Hepatocyte (in vitro differentiated cells): Measurements from ENCODE around the gene SHISA3. TPM values are rescaled to one million over a fixed set of nuclear protein-coding genes. Genes with fewer than 3 reads are reported as not detected.

ENCODE experiments used
- DNase-seq: peaks from one replicate; pipeline ENCODE4 v3.0.0-alpha.2; 2016; ENCODE audit warnings: low spot score
- H2AFZ ChIP-seq: fragments of 200-600 bp; sonication (generic); 2 replicates; pipeline ENCODE4 v1.6.0; 2016; ENCODE audit warnings: antibody characterized with exemption, mild to moderate bottlenecking
- H3K27ac ChIP-seq: fragments of 200-600 bp; sonication (generic); 2 replicates; pipeline ENCODE4 v1.5.1; 2016; ENCODE audit warnings: mild to moderate bottlenecking
- H3K27me3 ChIP-seq: fragments of 200-600 bp; sonication (generic); 2 replicates; pipeline ENCODE4 v1.6.1; 2016
- H3K36me3 ChIP-seq: fragments of 200-600 bp; sonication (generic); replicated peaks from 2 replicates; pipeline ENCODE4 v1.5.1; 2016; ENCODE audit warnings: low read depth; ENCODE audit not compliant: insufficient read depth
- H3K4me1 ChIP-seq: fragments of 200-600 bp; sonication (generic); 2 replicates; pipeline ENCODE4 v1.5.1; 2016; ENCODE audit warnings: mild to moderate bottlenecking, moderate library complexity; ENCODE audit not compliant: insufficient read depth
- H3K4me2 ChIP-seq: fragments of 200-600 bp; sonication (generic); 2 replicates; pipeline ENCODE4 v1.6.0; 2016
- H3K4me3 ChIP-seq: fragments of 200-600 bp; sonication (generic); 2 replicates; pipeline ENCODE4 v1.5.1; 2016; ENCODE audit warnings: mild to moderate bottlenecking
- H3K79me2 ChIP-seq: fragments of 200-600 bp; sonication (generic); 2 replicates; pipeline ENCODE4 v1.6.0; 2017; ENCODE audit warnings: mild to moderate bottlenecking
- H3K9me2 ChIP-seq: fragments of 200-600 bp; sonication (generic); replicated peaks from 2 replicates; pipeline ENCODE4 v1.6.0; 2017; ENCODE audit warnings: mild to moderate bottlenecking; ENCODE audit not compliant: insufficient read depth
- H3K9me3 ChIP-seq: fragments of 200-600 bp; sonication (generic); 2 replicates; pipeline ENCODE4 v1.5.1; 2016; ENCODE audit warnings: low read depth, mild to moderate bottlenecking
- H4K20me1 ChIP-seq: fragments of 200-600 bp; sonication (generic); 2 replicates; pipeline ENCODE4 v1.6.0; 2016; ENCODE audit warnings: mild to moderate bottlenecking; ENCODE audit not compliant: insufficient read depth, poor library complexity, severe bottlenecking
- CTCF ChIP-seq: fragments of 200-600 bp; sonication (generic); IDR thresholded peaks from 2 replicates; pipeline ENCODE4 v1.5.1; 2016; ENCODE audit warnings: antibody characterized with exemption, mild to moderate bottlenecking; ENCODE audit not compliant: poor library complexity
- EZH2 ChIP-seq: fragments of 200-600 bp; sonication (generic); IDR thresholded peaks from 2 replicates; pipeline ENCODE4 v1.6.1; 2016; ENCODE audit warnings: antibody characterized with exemption, mild to moderate bottlenecking, borderline replicate concordance
- EZH2phosphoT487 ChIP-seq: fragments of 200-600 bp; sonication (generic); IDR thresholded peaks from one replicate; pipeline ENCODE4 v1.6.1; 2018; ENCODE audit warnings: antibody characterized with exemption, mild to moderate bottlenecking, low read depth, moderate library complexity; ENCODE audit not compliant: unreplicated experiment, severe bottlenecking
- WGBS: methylation state at CpG from one replicate; pipeline ENCODE4 v1.1.6; 2016; ENCODE audit warnings: low lambda C conversion rate; ENCODE audit errors: missing lambda C conversion rate; 5-methylcytosine and 5-hydroxymethylcytosine counted together
- polyA plus RNA-seq: library from polyadenylated mRNA; unstranded; fragments of >200 nt; fragmentation: Nextera tagmentation; extraction: Ambion mirVana; gene quantifications from 2 replicates; pipeline ENCODE4 v1.2.1, GENCODE V29; 2016
- total RNA-seq: library from RNA; depleted of rRNA; stranded (reverse); fragments of >200 nt; gene quantifications from 2 replicates; pipeline ENCODE4 v1.2.3, GENCODE V29; 2014

The SHISA3 gene
- total and polyA plus RNA-seq, 2 experiments from 2014 or later: 0.17 TPM; not detected in 1

- H3K4me1 ChIP-seq: peaks cover 27% of the 10 kb centered on the region
- H3K36me3 ChIP-seq: no peaks in the 10 kb centered on the region
- WGBS: 2% methylated on average over 60 of the region's 60 CpGs
- peak overlapping the region; percentile 98 for H3K4me2 ChIP-seq
- no peaks in the 10 kb centered on the region for H4K20me1 ChIP-seq
- H2AFZ ChIP-seq: peak overlapping the region; percentile 53
- H3K27me3 ChIP-seq: peaks cover 95% of the 10 kb centered on the region
- peak; percentile 18 for DNase-seq
- no peaks in the 10 kb centered on the region for H3K9me2 ChIP-seq
- H3K9me3 ChIP-seq: no peaks in the 10 kb centered on the region
- peak overlapping the region; percentile 39 for H3K4me3 ChIP-seq
- TF ChIP-seq CTCF: peak; percentile 7
- peak; percentile 66 for TF ChIP-seq EZH2phosphoT487
- peak; percentile 83 for TF ChIP-seq EZH2
- H3K79me2 ChIP-seq: no peaks in the 10 kb centered on the region
- H3K27ac ChIP-seq: no peak overlapping the region
These were observed 1.0 kb downstream of the SHISA3 start for GRCh38 chr4:42398171-42398870.

- DNase-seq: peak; percentile 13
- Histone ChIP-seq H3K27me3 (peaks cover 97% of the 10 kb centered on the region), H3K27ac (no peak overlapping the region), H3K79me2 (no peaks in the 10 kb centered on the region), H3K36me3 (no peaks in the 10 kb centered on the region), H2AFZ (no peak overlapping the region), H4K20me1 (no peaks in the 10 kb centered on the region), H3K9me3 (no peaks in the 10 kb centered on the region), H3K4me1 (peaks cover 27% of the 10 kb centered on the region), H3K9me2 (no peaks in the 10 kb centered on the region), H3K4me3 (peak overlapping the region; percentile 39), H3K4me2 (peak overlapping the region; percentile 98)
- WGBS: 2% methylated on average over 24 of the region's 24 CpGs
- peak; percentile 56 for TF ChIP-seq EZH2
- no peak for TF ChIP-seq EZH2phosphoT487
These were observed 1.6 kb downstream of the SHISA3 start for GRCh38 chr4:42398871-42399331.

- 11% methylated on average over 10 of the region's 10 CpGs for WGBS
- Histone ChIP-seq H4K20me1 (no peaks in the 10 kb centered on the region), H3K27ac (no peak overlapping the region), H2AFZ (no peak overlapping the region), H3K4me1 (peaks cover 27% of the 10 kb centered on the region), H3K4me2 (peak overlapping the region; percentile 98), H3K9me3 (no peaks in the 10 kb centered on the region), H3K4me3 (no peak overlapping the region), H3K9me2 (no peaks in the 10 kb centered on the region), H3K79me2 (no peaks in the 10 kb centered on the region), H3K27me3 (peaks cover 98% of the 10 kb centered on the region), H3K36me3 (no peaks in the 10 kb centered on the region)
- TF ChIP-seq EZH2 (no peak), EZH2phosphoT487 (peak; percentile 32)
- no peak for DNase-seq
These were observed 2.1 kb downstream of the SHISA3 start for GRCh38 chr4:42399393-42399792.

- Histone ChIP-seq H3K79me2 (no peaks in the 10 kb centered on the region), H3K27ac (no peak overlapping the region), H2AFZ (no peak overlapping the region), H3K9me3 (no peaks in the 10 kb centered on the region), H3K36me3 (no peaks in the 10 kb centered on the region), H3K4me3 (no peak overlapping the region), H4K20me1 (no peaks in the 10 kb centered on the region), H3K27me3 (peaks cover 80% of the 10 kb centered on the region), H3K4me2 (no peak overlapping the region), H3K9me2 (no peaks in the 10 kb centered on the region), H3K4me1 (peaks cover 27% of the 10 kb centered on the region)
- 84% methylated on average over 9 of the region's 9 CpGs for whole genome bisulfite sequencing
- peak; percentile 9 for DNase-seq
- TF ChIP-seq CTCF: peak; percentile 25
- TF ChIP-seq EZH2: no peak
- no peak for TF ChIP-seq EZH2phosphoT487
These were observed 3.9 kb downstream of the SHISA3 start for GRCh38 chr4:42401171-42401570.
